Type B pancreatic cell (in vitro differentiated cells): ENCODE results near the gene TOM1L1. TPM values are rescaled to one million over a fixed set of nuclear protein-coding genes. Genes with fewer than 3 reads are reported as not detected.

ENCODE experiments used
- DNase-seq: peaks from one replicate; pipeline ENCODE4 v3.0.0; 2021; ENCODE audit warnings: mixed read lengths; ENCODE audit not compliant: unreplicated experiment; ENCODE audit errors: extremely low spot score
- H3K27ac Mint-ChIP-seq: 2 replicates; pipeline ENCODE4 v1.8.0; 2021; ENCODE audit warnings: mild to moderate bottlenecking, mixed read lengths
- H3K27me3 Mint-ChIP-seq: 2 replicates; pipeline ENCODE4 v1.8.0; 2021; ENCODE audit warnings: mixed read lengths
- H3K36me3 Mint-ChIP-seq: 2 replicates; pipeline ENCODE4 v1.8.0; 2021; ENCODE audit warnings: mixed read lengths
- H3K4me1 Mint-ChIP-seq: one replicate; pipeline ENCODE4 v1.8.0; 2021; ENCODE audit warnings: mixed read lengths; ENCODE audit not compliant: unreplicated experiment
- H3K4me3 Mint-ChIP-seq: 2 replicates; pipeline ENCODE4 v1.8.0; 2021; ENCODE audit warnings: mild to moderate bottlenecking, mixed read lengths
- H3K9me3 Mint-ChIP-seq: 2 replicates; pipeline ENCODE4 v1.8.0; 2021; ENCODE audit warnings: mixed read lengths
- total RNA-seq: library from RNA; stranded (reverse); gene quantifications from 2 replicates; pipeline ENCODE4 v1.2.1, GENCODE V29; 2021; ENCODE audit warnings: low replicate concordance
- TF ChIP-seq, protein P1 (sequence below): fragments of 200-600 bp; sonication (generic); conservative IDR thresholded peaks from 2 replicates; pipeline ENCODE4 v1.5.0; 2021; ENCODE audit warnings: antibody characterized with exemption, mild to moderate bottlenecking

The TOM1L1 gene
- total RNA-seq, 1 donor from 2014 or later = 46.7 TPM

DNA sequence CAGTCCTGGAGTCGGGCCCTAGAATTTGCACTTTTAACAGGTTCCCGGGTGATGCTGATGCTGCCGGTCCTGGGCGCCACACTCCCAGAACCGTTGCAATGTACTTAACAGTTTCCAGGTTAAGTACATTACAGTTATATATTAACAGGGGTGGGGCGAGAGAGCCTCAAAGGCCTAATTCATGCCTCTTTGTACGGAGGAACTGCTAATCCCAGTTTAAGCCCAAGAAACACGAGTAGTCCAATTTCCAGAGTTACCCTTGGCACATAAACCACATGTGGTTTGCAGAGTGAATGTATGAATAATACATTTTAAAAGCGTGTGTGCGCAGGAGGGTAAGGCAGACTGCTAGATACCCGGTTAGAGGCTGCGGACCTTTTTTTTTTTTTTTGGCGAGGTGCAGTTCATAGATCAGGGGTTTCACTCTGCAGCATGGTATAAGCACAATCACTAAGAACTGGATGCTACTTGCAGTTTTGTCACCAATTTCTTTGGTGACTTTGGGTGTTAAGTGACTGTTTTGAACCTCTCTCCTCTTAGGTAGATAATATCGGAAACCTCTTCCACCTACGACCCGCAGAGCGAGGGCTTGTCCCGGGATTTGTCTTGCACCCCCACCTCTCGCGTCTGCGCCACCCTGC, 67.1 kb downstream of the TOM1L1 start:
- no peaks in the 10 kb centered on the region for H3K27me3 Mint-ChIP-seq
- H3K36me3 Mint-ChIP-seq = peaks cover 5% of the 10 kb centered on the region
- peaks cover 24% of the 10 kb centered on the region for H3K4me1 Mint-ChIP-seq
- TF ChIP-seq, protein P1, sequence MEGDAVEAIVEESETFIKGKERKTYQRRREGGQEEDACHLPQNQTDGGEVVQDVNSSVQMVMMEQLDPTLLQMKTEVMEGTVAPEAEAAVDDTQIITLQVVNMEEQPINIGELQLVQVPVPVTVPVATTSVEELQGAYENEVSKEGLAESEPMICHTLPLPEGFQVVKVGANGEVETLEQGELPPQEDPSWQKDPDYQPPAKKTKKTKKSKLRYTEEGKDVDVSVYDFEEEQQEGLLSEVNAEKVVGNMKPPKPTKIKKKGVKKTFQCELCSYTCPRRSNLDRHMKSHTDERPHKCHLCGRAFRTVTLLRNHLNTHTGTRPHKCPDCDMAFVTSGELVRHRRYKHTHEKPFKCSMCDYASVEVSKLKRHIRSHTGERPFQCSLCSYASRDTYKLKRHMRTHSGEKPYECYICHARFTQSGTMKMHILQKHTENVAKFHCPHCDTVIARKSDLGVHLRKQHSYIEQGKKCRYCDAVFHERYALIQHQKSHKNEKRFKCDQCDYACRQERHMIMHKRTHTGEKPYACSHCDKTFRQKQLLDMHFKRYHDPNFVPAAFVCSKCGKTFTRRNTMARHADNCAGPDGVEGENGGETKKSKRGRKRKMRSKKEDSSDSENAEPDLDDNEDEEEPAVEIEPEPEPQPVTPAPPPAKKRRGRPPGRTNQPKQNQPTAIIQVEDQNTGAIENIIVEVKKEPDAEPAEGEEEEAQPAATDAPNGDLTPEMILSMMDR = no peak
- no peak for DNase-seq
- H3K9me3 Mint-ChIP-seq = no peaks in the 10 kb centered on the region
- no peak overlapping the region for H3K27ac Mint-ChIP-seq
- H3K4me3 Mint-ChIP-seq = no peak overlapping the region

DNA sequence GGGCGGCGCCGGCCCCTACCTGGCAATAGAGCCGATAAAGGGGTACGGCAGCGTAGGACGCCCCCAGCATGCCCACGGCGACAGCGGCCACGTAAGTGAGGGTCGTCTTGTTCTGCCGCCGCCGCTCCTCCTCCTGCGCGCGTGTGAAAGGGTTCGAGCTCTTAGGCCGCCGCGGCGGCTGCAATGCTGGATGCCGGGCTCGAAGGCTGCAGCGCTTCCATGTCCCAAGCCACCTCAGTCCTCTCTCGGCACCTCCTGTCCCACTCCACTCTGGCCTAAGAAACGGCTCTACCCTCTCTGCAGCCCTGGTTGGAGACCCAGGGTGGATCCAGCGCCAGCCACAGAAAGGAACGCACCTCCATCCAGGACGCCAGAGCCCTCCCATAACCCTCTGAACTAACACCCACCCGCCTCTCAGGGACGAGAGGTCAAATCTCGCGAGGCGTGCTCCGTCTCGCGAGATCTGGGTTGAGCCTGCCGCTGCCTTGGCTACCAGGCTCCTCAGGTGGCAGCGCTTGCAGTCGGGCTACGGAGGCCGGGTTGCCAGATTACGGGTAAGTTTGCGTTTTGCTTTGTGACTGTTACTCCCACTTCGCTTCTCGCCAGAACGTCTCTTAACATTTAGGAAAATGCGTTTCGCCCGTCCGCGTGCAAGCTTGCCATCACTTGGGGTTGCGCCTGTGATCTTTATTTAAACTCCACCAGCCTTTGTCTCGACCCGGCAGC, 67.8 kb downstream of the TOM1L1 start, which contains the start of the genes COX11 and STXBP4:
Gene COX11 (minus strand): TSS at position 393 of the 726 bp plus-strand sequence. CDS start 8 bp downstream, at position 385.
Gene STXBP4 (plus strand): TSS at position 504 of the 726 bp plus-strand sequence. CDS start 17,455 bp downstream, outside the sequence.
- peak; percentile 96 for DNase-seq
- Mint-ChIP-seq H3K9me3 (no peaks in the 10 kb centered on the region), H3K27ac (no peak within 1 kb of the TSS), H3K36me3 (peaks cover 8% of the 10 kb centered on the region), H3K4me3 (no peak within 1 kb of the TSS), H3K4me1 (peaks cover 25% of the 10 kb centered on the region), H3K27me3 (no peaks in the 10 kb centered on the region)
- TF ChIP-seq, protein P1 = peak; percentile 57

DNA sequence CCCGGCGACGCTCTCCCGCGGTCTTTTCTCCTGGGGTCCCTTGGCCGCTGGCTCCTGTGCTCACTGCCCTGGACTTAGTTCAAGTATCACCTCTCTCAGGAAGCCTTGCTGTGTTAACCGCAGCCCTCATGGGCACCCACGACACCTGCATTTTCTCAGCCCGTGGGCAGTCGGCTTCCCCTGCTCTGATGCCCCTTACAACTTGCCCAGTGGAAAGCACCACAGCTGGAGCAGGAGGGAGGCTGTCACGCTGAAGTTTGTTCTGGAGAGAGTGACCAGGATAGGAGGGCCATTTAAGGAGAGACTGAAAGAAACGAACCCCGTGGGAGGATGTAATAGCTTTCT, 68.3 kb downstream of the TOM1L1 start:
- Mint-ChIP-seq H3K9me3 (no peaks in the 10 kb centered on the region), H3K4me1 (peaks cover 25% of the 10 kb centered on the region), H3K27ac (no peak overlapping the region), H3K36me3 (peaks cover 7% of the 10 kb centered on the region), H3K4me3 (no peak overlapping the region), H3K27me3 (no peaks in the 10 kb centered on the region)
- DNase-seq = no peak
- TF ChIP-seq, protein P1 = no peak

DNA sequence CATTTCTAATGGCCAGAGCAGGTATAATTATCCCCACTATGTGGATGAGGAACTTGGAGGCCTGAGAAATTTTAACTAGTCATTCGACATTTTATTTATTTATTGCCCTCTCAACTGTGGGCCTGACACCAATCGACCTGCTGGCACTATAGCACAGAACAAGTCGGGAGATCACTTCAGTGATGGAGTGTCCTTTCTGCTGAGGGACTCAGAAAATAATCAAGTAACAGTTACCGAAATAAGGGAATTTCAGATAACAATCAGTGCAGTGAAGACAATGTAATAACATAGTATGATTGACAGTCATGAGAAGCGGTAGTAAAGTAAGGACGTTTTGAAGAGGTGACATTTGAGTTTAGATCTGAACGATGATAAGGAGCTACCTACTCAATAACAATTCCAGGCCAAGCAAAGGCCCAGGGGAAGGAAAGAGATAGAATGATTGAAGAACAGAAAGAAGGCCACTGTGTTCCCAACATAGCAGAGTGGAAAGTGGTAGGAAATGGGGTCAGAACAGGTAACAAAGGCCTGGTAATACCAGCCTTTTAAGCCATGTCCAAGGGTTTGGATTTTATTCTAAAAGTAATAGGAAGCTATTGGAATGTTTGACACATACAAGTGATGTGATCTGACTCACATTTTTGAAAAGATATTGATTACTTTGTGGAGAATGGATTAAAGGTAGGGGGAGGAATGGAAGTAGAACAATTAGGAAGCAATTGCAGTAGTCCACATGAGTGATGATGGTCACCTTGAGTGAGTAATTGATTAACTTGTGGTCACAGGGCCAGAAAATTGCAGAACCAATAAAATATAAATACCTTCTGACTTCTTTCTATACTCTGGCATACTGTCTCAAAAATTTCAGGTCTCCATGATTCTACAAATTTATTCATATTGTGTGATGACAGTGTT, 69.3 kb downstream of the TOM1L1 start:
- H3K36me3 Mint-ChIP-seq = peaks cover 7% of the 10 kb centered on the region
- no peak for DNase-seq
- H3K4me1 Mint-ChIP-seq = peaks cover 25% of the 10 kb centered on the region
- no peak overlapping the region for H3K27ac Mint-ChIP-seq
- TF ChIP-seq, protein P1 = no peak
- H3K9me3 Mint-ChIP-seq = no peaks in the 10 kb centered on the region
- H3K4me3 Mint-ChIP-seq = no peak overlapping the region
- no peaks in the 10 kb centered on the region for H3K27me3 Mint-ChIP-seq

DNA sequence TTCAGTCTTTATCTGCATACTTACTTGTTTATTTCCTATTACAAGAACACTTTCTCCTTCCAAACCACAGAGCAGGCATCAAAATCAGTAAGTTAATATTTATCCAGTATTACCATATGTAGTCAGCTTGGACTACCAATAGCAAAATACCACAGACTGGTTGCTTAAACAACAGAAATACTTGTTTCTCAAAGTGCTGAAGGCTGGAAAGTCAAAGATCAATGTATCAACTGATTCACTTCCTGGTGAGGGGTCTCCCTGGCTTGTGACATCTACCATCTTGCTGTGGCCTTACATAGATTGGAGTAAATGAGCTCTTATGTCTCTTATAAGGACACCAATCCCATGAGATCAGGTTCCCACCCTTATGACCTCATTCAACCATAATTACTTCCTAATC, 70.5 kb downstream of the TOM1L1 start:
- Mint-ChIP-seq H3K36me3 (peaks cover 14% of the 10 kb centered on the region), H3K27me3 (no peaks in the 10 kb centered on the region)
- TF ChIP-seq, protein P1 = no peak

More for the DNA sequence above, 70.5 kb downstream of the TOM1L1 start:
- Mint-ChIP-seq H3K4me3 (peak overlapping the region; percentile 43), H3K9me3 (no peaks in the 10 kb centered on the region), H3K4me1 (peaks cover 27% of the 10 kb centered on the region), H3K27ac (no peak overlapping the region)
- DNase-seq = no peak
